HepG2 (cell line): ENCODE results near the gene HPCAL1. TPM values are rescaled to one million over a fixed set of nuclear protein-coding genes. Genes with fewer than 3 reads are reported as not detected.

Source experiments
- BCL6 ChIP-seq: IDR thresholded peaks from 2 replicates; pipeline ENCODE4 v1.6.1; 2016; ENCODE audit warnings: missing genetic modification reagents, missing compliant biosample characterization
- BRCA1 ChIP-seq: sonication (generic); formaldehyde crosslinking; IDR thresholded peaks from 2 replicates; pipeline ENCODE4 v1.4.0; 2020; ENCODE audit warnings: missing genetic modification reagents
- GPN1 ChIP-seq: sonication (generic); formaldehyde crosslinking; IDR thresholded peaks from 2 replicates; pipeline ENCODE4 v1.5.1; 2020; ENCODE audit warnings: missing genetic modification reagents, borderline replicate concordance
- GTF2F1 ChIP-seq: fragments of 150-350 bp; IDR thresholded peaks from 2 replicates; pipeline ENCODE4 v1.6.1; 2014; ENCODE audit warnings: low read length
- HDAC1 ChIP-seq: sonication (generic); formaldehyde crosslinking; IDR thresholded peaks from 2 replicates; pipeline ENCODE4 v1.5.1; 2020; ENCODE audit warnings: mild to moderate bottlenecking, missing genetic modification reagents
- HHEX ChIP-seq: IDR thresholded peaks from 2 replicates; pipeline ENCODE4 v1.6.1; 2016; ENCODE audit warnings: control low read depth
- ISX ChIP-seq: sonication (generic); formaldehyde crosslinking; conservative IDR thresholded peaks from 2 replicates; pipeline ENCODE4 v1.5.0; 2020; ENCODE audit warnings: missing genetic modification reagents
- KAT8 ChIP-seq: IDR thresholded peaks from 2 replicates; pipeline ENCODE4 v1.6.1; 2016; ENCODE audit warnings: missing genetic modification reagents, missing compliant biosample characterization
- NONO ChIP-seq, 2 experiments: fragments of 450-650 bp in 1 of 2; sonication (generic) in 1 of 2; formaldehyde crosslinking in 1 of 2; IDR thresholded peaks in 1 of 2; conservative IDR thresholded peaks in 1 of 2; 2 replicates each; pipeline versions ENCODE4 v1.6.1 to v1.8.0; 2017 to 2022; ENCODE audit warnings: mild to moderate bottlenecking in 1 of 2, missing genetic modification reagents in 1 of 2, moderate library complexity in 1 of 2
- NR1H2 ChIP-seq: sonication (generic); formaldehyde crosslinking; IDR thresholded peaks from 2 replicates; pipeline ENCODE4 v1.8.1; 2022; ENCODE audit warnings: low read depth, missing genetic modification reagents, borderline replicate concordance
- POLR2AphosphoS5 ChIP-seq: IDR thresholded peaks from 2 replicates; pipeline ENCODE4 v1.6.1; 2012; ENCODE audit warnings: low read depth, low read length
- RXRB ChIP-seq: IDR thresholded peaks from 2 replicates; pipeline ENCODE4 v1.6.1; 2016; ENCODE audit warnings: borderline replicate concordance, missing genetic modification reagents, missing compliant biosample characterization
- TARDBP ChIP-seq: sonication (generic); formaldehyde crosslinking; IDR thresholded peaks from 2 replicates; pipeline ENCODE4 v1.8.0; 2022; ENCODE audit warnings: mild to moderate bottlenecking, missing genetic modification reagents
- YEATS4 ChIP-seq: sonication (generic); formaldehyde crosslinking; IDR thresholded peaks from 2 replicates; pipeline ENCODE4 v1.4.0; 2020; ENCODE audit warnings: missing genetic modification reagents, borderline replicate concordance
- ZFP62 ChIP-seq: sonication (generic); formaldehyde crosslinking; IDR thresholded peaks from 2 replicates; pipeline ENCODE4 v1.4.0; 2020; ENCODE audit warnings: missing genetic modification reagents
- ZNF10 ChIP-seq: sonication (generic); formaldehyde crosslinking; IDR thresholded peaks from 2 replicates; pipeline ENCODE4 v1.4.0; 2020; ENCODE audit warnings: mild to moderate bottlenecking, low read depth, missing genetic modification reagents, borderline replicate concordance
- ZNF224 ChIP-seq: sonication (generic); formaldehyde crosslinking; IDR thresholded peaks from 2 replicates; pipeline ENCODE4 v1.5.0; 2020; ENCODE audit warnings: mild to moderate bottlenecking, missing genetic modification reagents
- ZNF234 ChIP-seq: sonication (generic); formaldehyde crosslinking; conservative IDR thresholded peaks from 2 replicates; pipeline ENCODE4 v1.5.1; 2020; ENCODE audit warnings: mild to moderate bottlenecking, missing genetic modification reagents
- ZNF260 ChIP-seq: sonication (generic); formaldehyde crosslinking; IDR thresholded peaks from 2 replicates; pipeline ENCODE4 v1.4.0; 2020; ENCODE audit warnings: missing genetic modification reagents, low read depth, mild to moderate bottlenecking, borderline replicate concordance
- ZNF510 ChIP-seq: sonication (generic); formaldehyde crosslinking; IDR thresholded peaks from 2 replicates; pipeline ENCODE4 v1.4.0; 2020; ENCODE audit warnings: low read depth, mild to moderate bottlenecking, missing genetic modification reagents
- ZNF556 ChIP-seq: sonication (generic); formaldehyde crosslinking; IDR thresholded peaks from 2 replicates; pipeline ENCODE4 v1.4.0; 2020; ENCODE audit warnings: mild to moderate bottlenecking, missing genetic modification reagents, borderline replicate concordance
- ZNF746 ChIP-seq: sonication (generic); formaldehyde crosslinking; IDR thresholded peaks from 2 replicates; pipeline ENCODE4 v1.8.0; 2022; ENCODE audit warnings: mild to moderate bottlenecking, missing genetic modification reagents
- ZNF788 ChIP-seq: sonication (generic); formaldehyde crosslinking; IDR thresholded peaks from 2 replicates; pipeline ENCODE4 v1.5.0; 2020; ENCODE audit warnings: mild to moderate bottlenecking, missing genetic modification reagents, borderline replicate concordance
- ZNF83 ChIP-seq: sonication (generic); formaldehyde crosslinking; IDR thresholded peaks from 2 replicates; pipeline ENCODE4 v1.4.0; 2020; ENCODE audit warnings: missing genetic modification reagents, mild to moderate bottlenecking, borderline replicate concordance
- polyA plus RNA-seq, 8 experiments: library from polyadenylated mRNA; depleted of rRNA in 3 of 8; stranded (reverse) in 7 of 8; unstranded in 1 of 8; fragments of >200 nt; fragmentation: Illumina TruSeq in 4 of 8; extraction: Trizol in 4 of 8; gene quantifications; 2 replicates each; pipeline versions ENCODE4 v1.2.1 to v1.2.3, GENCODE V29; 2011 to 2016; ENCODE audit warnings: low read depth in 4 of 8, missing spikeins in 1 of 8, mixed read lengths in 1 of 8; ENCODE audit not compliant: insufficient read depth in 1 of 8
- total RNA-seq, 5 experiments: library from RNA; depleted of rRNA; stranded (reverse); fragments of >200 nt; fragmentation: Illumina TruSeq; extraction: Trizol; gene quantifications; 2 replicates each; pipeline ENCODE4 v1.2.3, GENCODE V29; 2016; ENCODE audit warnings: low read depth in 1 of 5
- TF ChIP-seq, protein P1 (sequence below): sonication (generic); formaldehyde crosslinking; IDR thresholded peaks from 2 replicates; pipeline ENCODE4 v1.5.1; 2020; ENCODE audit warnings: mild to moderate bottlenecking, missing genetic modification reagents
- TF ChIP-seq, protein P2 (sequence below): sonication (generic); formaldehyde crosslinking; IDR thresholded peaks from 2 replicates; pipeline ENCODE4 v1.8.0; 2022; ENCODE audit warnings: mild to moderate bottlenecking, missing genetic modification reagents, borderline replicate concordance

The HPCAL1 gene
- total and polyA plus RNA-seq, 2 of the 13 experiments (the other 11 are each of a cell fraction or from before 2014, with no cell fraction given): 29.5 to 29.9 TPM

DNA sequence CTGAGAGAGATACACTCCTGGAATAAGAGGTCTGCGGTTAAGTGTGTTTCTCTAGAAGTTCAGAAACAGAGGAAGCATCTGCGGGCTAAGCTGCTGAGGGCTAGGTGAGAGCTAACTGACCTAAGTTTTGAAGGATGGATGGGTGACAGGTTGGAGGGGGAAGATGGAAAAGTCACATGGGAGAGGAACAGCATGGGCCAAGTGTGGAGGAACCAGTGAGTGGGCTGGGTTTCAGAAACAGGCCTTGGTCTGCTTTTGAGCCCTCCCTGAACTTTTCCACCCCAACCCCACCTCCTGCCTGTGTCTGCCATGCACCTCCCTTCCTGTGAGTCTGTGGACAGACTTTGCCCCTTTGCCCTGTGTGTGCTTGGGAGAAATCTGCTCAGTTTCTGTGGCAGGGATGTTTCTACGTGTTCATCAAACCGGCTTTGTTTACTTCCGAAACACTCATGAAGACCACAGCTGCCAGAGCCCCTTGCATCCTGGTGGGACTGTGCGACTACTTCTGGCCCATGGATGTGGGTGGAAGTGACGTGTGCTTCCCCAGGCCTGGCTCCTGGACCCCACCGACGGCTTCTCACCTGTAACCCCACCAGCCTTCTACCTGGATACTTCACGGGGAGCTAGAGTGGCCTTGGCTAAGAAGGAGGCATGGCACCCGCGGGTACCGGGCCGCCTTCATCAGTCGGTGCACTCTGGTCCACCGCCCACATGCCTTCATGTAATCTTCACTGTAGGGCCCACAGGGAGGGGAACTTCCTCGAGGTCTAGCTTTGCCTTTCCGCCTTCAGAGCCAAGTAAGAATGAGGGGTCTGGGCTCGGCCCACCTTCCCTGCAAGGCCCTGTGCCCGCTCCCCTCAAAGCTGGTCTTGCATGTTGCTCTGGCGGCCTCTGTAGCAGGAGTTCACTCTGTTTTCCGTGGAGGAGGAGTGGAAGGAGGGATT is 1.4 kb upstream of the HPCAL1 start (continued):
- peak; percentile 66 for TF ChIP-seq KAT8 (CRISPR knock-in tag)
- TF ChIP-seq ZNF260 (CRISPR knock-in tag): no peak
- no peak for TF ChIP-seq GPN1 (CRISPR knock-in tag)
- peak; percentile 62 for TF ChIP-seq RXRB (CRISPR knock-in tag)
- peak; percentile 76; the same call in 1 of the 2 replicates for TF ChIP-seq ZNF83 (CRISPR knock-in tag)
- peak; percentile 83 for TF ChIP-seq POLR2AphosphoS5
- peak; percentile 74; the same call in 1 of the 2 replicates for TF ChIP-seq ZNF510 (CRISPR knock-in tag)
- no peak for TF ChIP-seq ZNF234 (CRISPR knock-in tag)
- TF ChIP-seq ZNF224 (CRISPR knock-in tag): 0 out of 2 replicates have a peak, but pooled peaks have one; percentile 23
- TF ChIP-seq, protein P1, sequence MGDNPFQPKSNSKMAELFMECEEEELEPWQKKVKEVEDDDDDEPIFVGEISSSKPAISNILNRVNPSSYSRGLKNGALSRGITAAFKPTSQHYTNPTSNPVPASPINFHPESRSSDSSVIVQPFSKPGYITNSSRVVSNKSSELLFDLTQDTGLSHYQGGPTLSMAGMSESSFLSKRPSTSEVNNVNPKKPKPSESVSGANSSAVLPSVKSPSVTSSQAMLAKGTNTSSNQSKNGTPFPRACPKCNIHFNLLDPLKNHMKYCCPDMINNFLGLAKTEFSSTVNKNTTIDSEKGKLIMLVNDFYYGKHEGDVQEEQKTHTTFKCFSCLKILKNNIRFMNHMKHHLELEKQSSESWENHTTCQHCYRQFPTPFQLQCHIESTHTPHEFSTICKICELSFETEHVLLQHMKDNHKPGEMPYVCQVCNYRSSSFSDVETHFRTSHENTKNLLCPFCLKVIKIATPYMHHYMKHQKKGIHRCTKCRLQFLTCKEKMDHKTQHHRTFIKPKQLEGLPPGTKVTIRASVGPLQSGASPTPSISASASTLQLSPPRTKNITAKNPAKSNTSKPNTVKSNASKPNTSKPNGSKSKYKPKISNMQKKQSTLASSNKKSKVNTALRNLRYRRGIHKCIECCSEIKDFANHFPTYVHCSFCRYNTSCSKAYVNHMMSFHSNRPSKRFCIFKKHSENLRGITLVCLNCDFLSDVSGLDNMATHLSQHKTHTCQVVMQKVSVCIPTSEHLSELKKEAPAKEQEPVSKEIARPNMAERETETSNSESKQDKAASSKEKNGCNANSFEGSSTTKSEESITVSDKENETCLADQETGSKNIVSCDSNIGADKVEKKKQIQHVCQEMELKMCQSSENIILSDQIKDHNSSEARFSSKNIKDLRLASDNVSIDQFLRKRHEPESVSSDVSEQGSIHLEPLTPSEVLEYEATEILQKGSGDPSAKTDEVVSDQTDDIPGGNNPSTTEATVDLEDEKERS: peak; percentile 60
- TF ChIP-seq BCL6: peak; percentile 38; the same call in 1 of the 2 replicates
- TF ChIP-seq YEATS4 (CRISPR knock-in tag): peak; percentile 63
- no peak for TF ChIP-seq ZNF10 (CRISPR knock-in tag)
- TF ChIP-seq ZNF788 (CRISPR knock-in tag): peak; percentile 90; the same call in 1 of the 2 replicates
- no peak for TF ChIP-seq HHEX (CRISPR knock-in tag)
- TF ChIP-seq ZNF746 (CRISPR knock-in tag): 0 out of 2 replicates have a peak, but pooled peaks have one; percentile 35
- no peak for TF ChIP-seq GTF2F1
- TF ChIP-seq, protein P2, sequence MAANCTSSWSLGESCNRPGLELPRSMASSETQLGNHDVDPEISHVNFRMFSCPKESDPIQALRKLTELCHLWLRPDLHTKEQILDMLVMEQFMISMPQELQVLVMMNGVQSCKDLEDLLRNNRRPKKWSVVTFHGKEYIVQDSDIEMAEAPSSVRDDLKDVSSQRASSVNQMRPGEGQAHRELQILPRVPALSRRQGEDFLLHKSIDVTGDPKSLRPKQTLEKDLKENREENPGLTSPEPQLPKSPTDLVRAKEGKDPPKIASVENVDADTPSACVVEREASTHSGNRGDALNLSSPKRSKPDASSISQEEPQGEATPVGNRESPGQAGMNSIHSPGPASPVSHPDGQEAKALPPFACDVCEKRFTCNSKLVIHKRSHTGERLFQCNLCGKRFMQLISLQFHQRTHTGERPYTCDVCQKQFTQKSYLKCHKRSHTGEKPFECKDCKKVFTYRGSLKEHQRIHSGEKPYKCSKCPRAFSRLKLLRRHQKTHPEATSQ: no peak; the same call in 1 of the 2 replicates
- TF ChIP-seq ZFP62 (CRISPR knock-in tag): no peak
- peak; percentile 96; the same call in 1 of the 2 replicates for TF ChIP-seq ZNF556 (CRISPR knock-in tag)
- no peak for TF ChIP-seq NR1H2 (CRISPR knock-in tag)
- 0 out of 2 replicates have a peak, but pooled peaks have one; percentile 64 for TF ChIP-seq BRCA1 (CRISPR knock-in tag)
- TF ChIP-seq HDAC1 (CRISPR knock-in tag): peak; percentile 95
- no peak; the same call in none of the 2 replicates for TF ChIP-seq TARDBP (CRISPR knock-in tag)
- TF ChIP-seq ISX: no peak
- TF ChIP-seq NONO (IDR thresholded peaks at IDR 0.05): no peak
- TF ChIP-seq NONO (CRISPR knock-in tag; conservative IDR thresholded peaks at IDR 0.05): peak; percentile 82
